HUES64 (cell line): ENCODE data around the gene IGF2BP1.
"Not testable (repeated sequence)": the region's sequence is repeated elsewhere in the genome, so short reads cannot be mapped to it uniquely, and the experiment has no call there.

ENCODE experiments used
- H3K27ac ChIP-seq: 2 replicates; pipeline ENCODE4 v1.7.0; 2013; ENCODE audit warnings: low read depth, low read length, inconsistent platforms
- H3K27me3 ChIP-seq: 2 replicates; pipeline ENCODE4 v1.6.1; 2013; ENCODE audit warnings: mild to moderate bottlenecking, low read length; ENCODE audit not compliant: insufficient read depth
- H3K36me3 ChIP-seq: 2 replicates; pipeline ENCODE4 v1.6.1; 2013; ENCODE audit warnings: mild to moderate bottlenecking, low read length; ENCODE audit not compliant: insufficient read depth
- H3K4me1 ChIP-seq: 2 replicates; pipeline ENCODE4 v1.6.1; 2013; ENCODE audit warnings: mild to moderate bottlenecking, low read length, moderate library complexity; ENCODE audit not compliant: insufficient read depth
- H3K4me3 ChIP-seq: 2 replicates; pipeline ENCODE4 v1.5.1; 2013; ENCODE audit warnings: mild to moderate bottlenecking, low read length, moderate library complexity
- H3K9ac ChIP-seq: 2 replicates; pipeline ENCODE4 v1.6.1; 2013; ENCODE audit warnings: mild to moderate bottlenecking, low read depth, low read length
- H3K9me3 ChIP-seq: 2 replicates; pipeline ENCODE4 v1.6.1; 2013; ENCODE audit warnings: low read depth, low read length; ENCODE audit not compliant: insufficient read depth
- WGBS: fragments of 150-250, 120-280 bp; methylation state at CpG from one replicate; pipeline ENCODE4 v1.1.7; 2013; ENCODE audit warnings: missing lambda C conversion rate; 5-methylcytosine and 5-hydroxymethylcytosine counted together

The IGF2BP1 gene

GRCh38 chr17:49085565-49086315 is 88.6 kb downstream of the IGF2BP1 start:
- WGBS = 89% methylated on average over 5 of the region's 5 CpGs
- Histone ChIP-seq H3K4me1 (0 out of 2 replicates have a peak, but pooled peaks cover 4% of the 10 kb centered on the region), H3K9ac (no peak overlapping the region), H3K9me3 (no peaks in the 10 kb centered on the region), H3K36me3 (no peaks in the 10 kb centered on the region), H3K27me3 (no peaks in the 10 kb centered on the region), H3K27ac (no peak overlapping the region), H3K4me3 (no peak overlapping the region)

- Histone ChIP-seq H3K36me3 (no peaks in the 10 kb centered on the region), H3K4me1 (0 out of 2 replicates have a peak, but pooled peaks cover 4% of the 10 kb centered on the region), H3K9ac (no peak overlapping the region), H3K4me3 (no peak overlapping the region), H3K9me3 (no peaks in the 10 kb centered on the region), H3K27ac (no peak overlapping the region), H3K27me3 (no peaks in the 10 kb centered on the region)
- WGBS = 92% methylated on average over 1 of the region's 1 CpG
These were observed 89.1 kb downstream of the IGF2BP1 start for GRCh38 chr17:49086316-49086605.

- Histone ChIP-seq H3K27ac (no peak overlapping the region; the same call in 1 of the 2 replicates), H3K4me3 (no peak overlapping the region), H3K36me3 (no peaks in the 10 kb centered on the region), H3K9me3 (no peaks in the 10 kb centered on the region), H3K4me1 (0 out of 2 replicates have a peak, but pooled peaks cover 4% of the 10 kb centered on the region), H3K27me3 (no peaks in the 10 kb centered on the region), H3K9ac (no peak overlapping the region)
These were observed 89.5 kb downstream of the IGF2BP1 start for GRCh38 chr17:49086649-49087048.

GRCh38 chr17:49089094-49089493 is 91.9 kb downstream of the IGF2BP1 start:
- H3K9ac ChIP-seq = no peak overlapping the region
- H3K9me3 ChIP-seq = no peaks in the 10 kb centered on the region
- no peak overlapping the region for H3K4me3 ChIP-seq
- 96% methylated on average over 7 of the region's 7 CpGs for WGBS
- H3K27me3 ChIP-seq = no peaks in the 10 kb centered on the region
- 0 out of 2 replicates have a peak, but pooled peaks cover 4% of the 10 kb centered on the region for H3K4me1 ChIP-seq
- H3K27ac ChIP-seq = no peak overlapping the region
- H3K36me3 ChIP-seq = no peaks in the 10 kb centered on the region

DNA sequence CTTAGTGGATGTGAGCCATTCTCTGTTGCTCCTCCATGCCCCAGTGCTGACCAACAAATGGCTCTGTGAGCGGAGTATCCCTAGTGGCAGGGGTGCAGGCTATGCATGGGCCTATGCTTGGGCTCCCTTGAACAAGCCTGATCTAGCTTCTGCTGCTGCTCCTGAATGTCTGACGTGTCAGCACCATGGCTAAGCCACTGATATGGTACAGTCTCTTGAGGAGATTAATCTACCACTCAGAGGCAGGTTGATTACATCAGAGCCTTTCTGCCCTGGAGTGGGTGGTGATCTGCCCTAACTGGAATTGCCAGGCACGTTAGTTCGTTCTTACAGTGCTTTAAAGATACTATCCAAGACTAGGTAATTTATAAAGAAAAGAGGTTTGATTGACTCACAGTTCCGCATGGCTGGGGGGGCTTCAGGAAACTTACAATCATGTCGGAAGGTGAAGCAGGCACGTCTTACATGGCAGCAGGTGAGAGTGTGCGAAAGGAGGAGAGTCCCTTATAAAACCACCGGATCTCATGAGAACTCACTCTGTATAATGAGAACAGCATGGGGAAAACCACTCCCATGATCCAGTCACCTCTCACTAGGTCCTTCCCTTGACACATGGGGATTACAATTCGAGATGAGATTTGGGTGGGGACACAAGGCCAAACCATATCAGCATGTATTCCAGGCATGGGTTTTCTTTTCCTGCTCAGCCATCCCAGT is 93.9 kb downstream of the IGF2BP1 start:
- WGBS = 80% methylated on average over 10 of the region's 10 CpGs
- no peaks in the 10 kb centered on the region for H3K27me3 ChIP-seq

DNA sequence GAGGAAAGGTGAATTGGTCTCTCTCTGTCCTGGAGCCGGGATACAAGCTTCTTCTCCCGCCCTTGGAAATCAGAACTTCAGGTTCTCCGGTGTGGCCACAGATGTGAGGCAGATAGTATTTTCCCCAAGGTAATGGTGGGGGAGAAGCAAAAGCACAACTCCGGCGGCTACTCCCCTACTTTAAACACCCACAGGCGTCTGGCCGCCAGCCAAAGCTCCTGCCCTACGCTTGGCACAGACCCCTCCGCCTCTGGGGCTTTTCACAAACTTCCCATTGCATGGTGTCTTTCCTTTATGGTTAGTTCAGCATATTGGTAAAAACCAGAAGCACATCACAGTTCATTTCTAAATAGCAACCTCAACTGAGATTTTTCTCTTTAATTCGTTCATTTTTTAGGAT is 95.9 kb downstream of the IGF2BP1 start:
- 91% methylated on average over 10 of the region's 10 CpGs for WGBS
- Histone ChIP-seq H3K36me3 (no peaks in the 10 kb centered on the region), H3K9me3 (no peaks in the 10 kb centered on the region), H3K4me1 (no peaks in the 10 kb centered on the region), H3K9ac (no peak overlapping the region), H3K27me3 (no peaks in the 10 kb centered on the region), H3K27ac (no peak overlapping the region), H3K4me3 (no peak overlapping the region)

More for the DNA sequence above, 93.9 kb downstream of the IGF2BP1 start:
- no peak overlapping the region for H3K27ac ChIP-seq
- H3K4me1 ChIP-seq = 0 out of 2 replicates have a peak, but pooled peaks cover 4% of the 10 kb centered on the region
- H3K36me3 ChIP-seq = no peaks in the 10 kb centered on the region
- no peak overlapping the region for H3K4me3 ChIP-seq
- H3K9ac ChIP-seq = no peak overlapping the region
- H3K9me3 ChIP-seq = no peaks in the 10 kb centered on the region

DNA sequence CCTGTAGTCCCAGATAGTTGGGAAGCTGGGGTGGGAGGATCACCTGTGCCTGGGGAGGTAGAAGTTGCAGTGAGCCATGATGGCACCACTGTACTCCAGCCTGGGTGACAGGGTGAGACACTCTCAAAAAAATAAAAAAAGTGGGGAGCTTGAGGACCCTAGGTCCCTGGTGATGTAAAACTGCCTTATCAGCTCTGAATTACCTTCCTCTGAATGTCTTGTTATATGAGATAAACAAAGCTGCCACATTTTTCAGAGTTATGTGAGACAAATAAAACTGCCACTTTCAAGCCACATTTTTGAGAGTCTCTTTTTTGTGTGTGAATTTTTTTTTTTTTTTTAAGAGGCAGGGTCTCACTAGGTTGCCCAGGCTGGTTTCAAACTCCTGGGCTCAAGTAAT is 103.4 kb downstream of the IGF2BP1 start:
- Histone ChIP-seq H3K27me3 (no peaks in the 10 kb centered on the region), H3K4me3 (no peak overlapping the region), H3K27ac (no peak overlapping the region), H3K4me1 (no peaks in the 10 kb centered on the region), H3K9me3 (no peaks in the 10 kb centered on the region), H3K36me3 (no peaks in the 10 kb centered on the region), H3K9ac (no peak overlapping the region)

- H3K4me3 ChIP-seq = no peak overlapping the region
- H3K27me3 ChIP-seq = no peaks in the 10 kb centered on the region
- H3K27ac ChIP-seq = no peak overlapping the region
- no peak overlapping the region for H3K9ac ChIP-seq
- WGBS = 88% methylated on average over 4 of the region's 4 CpGs
- no peaks in the 10 kb centered on the region for H3K36me3 ChIP-seq
- no peaks in the 10 kb centered on the region for H3K9me3 ChIP-seq
- peaks cover 2% of the 10 kb centered on the region; the same call in 1 of the 2 replicates for H3K4me1 ChIP-seq
These were observed 103.9 kb downstream of the IGF2BP1 start for GRCh38 chr17:49101054-49101534.

GRCh38 chr17:49103360-49103759 is 106.2 kb downstream of the IGF2BP1 start:
- H3K4me1 ChIP-seq = peaks cover 19% of the 10 kb centered on the region
- H3K4me3 ChIP-seq, H3K9me3 ChIP-seq, H3K27me3 ChIP-seq, H3K27ac ChIP-seq, H3K9ac ChIP-seq, H3K36me3 ChIP-seq: not testable (repeated sequence)
- WGBS = 96% methylated on average over 14 of the region's 14 CpGs

- Histone ChIP-seq H3K27me3 (no peaks in the 10 kb centered on the region), H3K9me3 (no peaks in the 10 kb centered on the region), H3K4me1 (peaks cover 30% of the 10 kb centered on the region), H3K4me3 (no peak overlapping the region), H3K9ac (no peak overlapping the region), H3K27ac (no peak overlapping the region), H3K36me3 (no peaks in the 10 kb centered on the region)
- 90% methylated on average over 7 of the region's 8 CpGs for WGBS
These were observed 107.4 kb downstream of the IGF2BP1 start for GRCh38 chr17:49104511-49105074.
